Activated B cell treated with CpG ODN at 0.5 μM for 24 hours (primary cell): ENCODE results near the gene LMX1B. TPM values are rescaled to one million over a fixed set of nuclear protein-coding genes. Genes with fewer than 3 reads are reported as not detected.

Experiments
- ATAC-seq: fragments of 200-7000 bp; cut with Tn5 transposase; one replicate; pipeline ENCODE4 v1.10.0; 2021; ENCODE audit warnings: low read depth, mild to moderate bottlenecking, moderate library complexity
- CTCF ChIA-PET: fragments of 350-600 bp; sonication (Branson Sonifier 250); formaldehyde crosslinking; loops from one replicate; lab custom pipeline; 2021; ENCODE audit warnings: antibody characterized with exemption; lab: Charles Lee
- POLR2A ChIA-PET: fragments of 350-600 bp; sonication (Branson Sonifier 250); formaldehyde crosslinking; loops from one replicate; lab custom pipeline; 2021; ENCODE audit warnings: antibody characterized with exemption; lab: Charles Lee
- DNase-seq: peaks from one replicate; pipeline ENCODE4 v3.0.0; 2022
- H3K27ac Mint-ChIP-seq: one replicate; pipeline ENCODE4 v1.8.0; 2020; ENCODE audit warnings: mixed read lengths
- H3K27me3 Mint-ChIP-seq: one replicate; pipeline ENCODE4 v1.8.0; 2021; ENCODE audit warnings: mixed read lengths
- H3K36me3 Mint-ChIP-seq: one replicate; pipeline ENCODE4 v1.8.0; 2021; ENCODE audit warnings: low read depth, mixed read lengths
- H3K4me1 Mint-ChIP-seq: one replicate; pipeline ENCODE4 v1.8.0; 2021; ENCODE audit warnings: mixed read lengths
- H3K4me3 Mint-ChIP-seq: one replicate; pipeline ENCODE4 v1.8.0; 2020; ENCODE audit warnings: mild to moderate bottlenecking, mixed read lengths
- H3K9me3 Mint-ChIP-seq: one replicate; pipeline ENCODE4 v1.8.0; 2020; ENCODE audit warnings: mixed read lengths
- CTCF ChIP-seq: fragments of 200-600 bp; IDR thresholded peaks from one replicate; pipeline ENCODE4 v1.8.0; 2022; ENCODE audit warnings: antibody characterized with exemption, mild to moderate bottlenecking
- intact Hi-C: fragments of 100-400 bp; cut with micrococcal nuclease; formaldehyde crosslinking; loops from one replicate; pipeline ENCODE4 v1.15.1; 2024
- total RNA-seq: library from RNA; stranded (reverse); gene quantifications from 2 replicates; pipeline ENCODE4 v1.2.3, GENCODE V29; 2022

Gene LMX1B
- total RNA-seq, 1 donor from 2014 or later = not detected

- no peak for TF ChIP-seq CTCF
- POLR2A ChIA-PET = no interaction called here
- ATAC-seq = no peak
These were observed 79.2 kb downstream of the LMX1B start for GRCh38 chr9:126692759-126693427.

GRCh38 chr9:126693428-126693944, 79.8 kb downstream of the LMX1B start:
- POLR2A ChIA-PET = no interaction called here
- no peaks in the 10 kb centered on the region for H3K9me3 Mint-ChIP-seq
- intact Hi-C loops = no loop called here
- CTCF ChIA-PET = no interaction called here
- no peak overlapping the region for H3K27ac Mint-ChIP-seq
- peaks cover 27% of the 10 kb centered on the region for H3K27me3 Mint-ChIP-seq
- ATAC-seq (no peak), DNase-seq (no peak)
- TF ChIP-seq CTCF = no peak
- no peak overlapping the region for H3K4me3 Mint-ChIP-seq
- no peaks in the 10 kb centered on the region for H3K4me1 Mint-ChIP-seq
- no peaks in the 10 kb centered on the region for H3K36me3 Mint-ChIP-seq

More at GRCh38 chr9:126692759-126693427, 79.2 kb downstream of the LMX1B start:
- Mint-ChIP-seq H3K27ac (no peak overlapping the region), H3K4me1 (no peaks in the 10 kb centered on the region), H3K9me3 (no peaks in the 10 kb centered on the region), H3K27me3 (peaks cover 28% of the 10 kb centered on the region), H3K36me3 (no peaks in the 10 kb centered on the region), H3K4me3 (no peak overlapping the region)
- CTCF ChIA-PET = no interaction called here
- DNase-seq = no peak
- intact Hi-C loops = no loop called here

- no peaks in the 10 kb centered on the region for H3K9me3 Mint-ChIP-seq
- intact Hi-C loops = no loop called here
- H3K27ac Mint-ChIP-seq = no peak overlapping the region
- H3K27me3 Mint-ChIP-seq = peaks cover 19% of the 10 kb centered on the region
- ChIA-PET CTCF (no interaction called here), POLR2A (no interaction called here)
- no peak overlapping the region for H3K4me3 Mint-ChIP-seq
- no peaks in the 10 kb centered on the region for H3K4me1 Mint-ChIP-seq
- DNase-seq (no peak), ATAC-seq (no peak)
- no peaks in the 10 kb centered on the region for H3K36me3 Mint-ChIP-seq
- no peak for TF ChIP-seq CTCF
These were observed 80.7 kb downstream of the LMX1B start for GRCh38 chr9:126694206-126695081.

- H3K4me3 Mint-ChIP-seq = no peak overlapping the region
- intact Hi-C loops = no loop called here
These were observed 81.5 kb downstream of the LMX1B start for GRCh38 chr9:126695186-126695585.

More at GRCh38 chr9:126695186-126695585, 81.5 kb downstream of the LMX1B start:
- no peak for ATAC-seq
- ChIA-PET CTCF (no interaction called here), POLR2A (no interaction called here)
- no peaks in the 10 kb centered on the region for H3K4me1 Mint-ChIP-seq
- H3K36me3 Mint-ChIP-seq = no peaks in the 10 kb centered on the region
- DNase-seq = no peak
- no peak for TF ChIP-seq CTCF
- H3K9me3 Mint-ChIP-seq = no peaks in the 10 kb centered on the region
- H3K27me3 Mint-ChIP-seq = peaks cover 13% of the 10 kb centered on the region
- H3K27ac Mint-ChIP-seq = no peak overlapping the region
